Measurements from ENCODE around the gene AGPAT1.

GRCh38 chr6:32181148-32181702 lies 5.3 kb upstream of the AGPAT1 start:
- TF ChIP-seq MAFF (IDR thresholded peaks at IDR 0.05; ENCODE audit: low read depth, low read length) = no peak
- TF ChIP-seq E2F5 (CRISPR knock-in tag; conservative IDR thresholded peaks at IDR 0.05) = no peak
- TF ChIP-seq, protein P1, sequence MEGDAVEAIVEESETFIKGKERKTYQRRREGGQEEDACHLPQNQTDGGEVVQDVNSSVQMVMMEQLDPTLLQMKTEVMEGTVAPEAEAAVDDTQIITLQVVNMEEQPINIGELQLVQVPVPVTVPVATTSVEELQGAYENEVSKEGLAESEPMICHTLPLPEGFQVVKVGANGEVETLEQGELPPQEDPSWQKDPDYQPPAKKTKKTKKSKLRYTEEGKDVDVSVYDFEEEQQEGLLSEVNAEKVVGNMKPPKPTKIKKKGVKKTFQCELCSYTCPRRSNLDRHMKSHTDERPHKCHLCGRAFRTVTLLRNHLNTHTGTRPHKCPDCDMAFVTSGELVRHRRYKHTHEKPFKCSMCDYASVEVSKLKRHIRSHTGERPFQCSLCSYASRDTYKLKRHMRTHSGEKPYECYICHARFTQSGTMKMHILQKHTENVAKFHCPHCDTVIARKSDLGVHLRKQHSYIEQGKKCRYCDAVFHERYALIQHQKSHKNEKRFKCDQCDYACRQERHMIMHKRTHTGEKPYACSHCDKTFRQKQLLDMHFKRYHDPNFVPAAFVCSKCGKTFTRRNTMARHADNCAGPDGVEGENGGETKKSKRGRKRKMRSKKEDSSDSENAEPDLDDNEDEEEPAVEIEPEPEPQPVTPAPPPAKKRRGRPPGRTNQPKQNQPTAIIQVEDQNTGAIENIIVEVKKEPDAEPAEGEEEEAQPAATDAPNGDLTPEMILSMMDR (CRISPR knock-in tag; IDR thresholded peaks at IDR 0.05) = no peak
- TF ChIP-seq ZNF512 (CRISPR knock-in tag; IDR thresholded peaks at IDR 0.05) = no peak
- TF ChIP-seq NFIC (IDR thresholded peaks at IDR 0.05; ENCODE audit: low read length) = no peak
- TF ChIP-seq ZBTB43 (CRISPR knock-in tag; conservative IDR thresholded peaks at IDR 0.05) = no peak
